Panc1 (cell line): Measurements from ENCODE around the gene SYNE1. TPM values are rescaled to one million over a fixed set of nuclear protein-coding genes. Genes with fewer than 3 reads are reported as not detected.

Experiments used
- ATAC-seq: fragments of 200-7000 bp; cut with Tn5 transposase; 2 replicates; pipeline ENCODE4 v1.9.1; 2020; ENCODE audit warnings: mild to moderate bottlenecking, moderate library complexity
- BruUV-seq: library from RNA; stranded (reverse); fragments of 400-500 nt; replicated peaks from 2 replicates; lab custom pipeline; 2021; lab: Mats Ljungman, UMichigan
- CTCF ChIA-PET: fragments of 300-600 bp; sonication (Branson Sonifier 250); formaldehyde crosslinking; loops from one replicate; lab custom pipeline; 2022; ENCODE audit warnings: antibody characterized with exemption; lab: Charles Lee
- POLR2A ChIA-PET: fragments of 300-600 bp; sonication (Branson Sonifier 250); formaldehyde crosslinking; loops from one replicate; lab custom pipeline; 2022; ENCODE audit warnings: antibody characterized with exemption; lab: Charles Lee
- DNase-seq: peaks from one replicate; pipeline ENCODE4 v3.0.0-alpha.2; 2010; ENCODE audit warnings: low read depth, low spot score
- H3K27ac ChIP-seq: 2 replicates; pipeline ENCODE4 v1.5.1; 2011; ENCODE audit warnings: mild to moderate bottlenecking, low read length, inconsistent platforms
- H3K27me3 ChIP-seq: fragments of 200-500 bp; sonication (Bioruptor generic); 2 replicates; pipeline ENCODE4 v1.6.0; 2014; ENCODE audit warnings: low read length, inconsistent platforms; ENCODE audit not compliant: control insufficient read depth, insufficient read depth
- H3K36me3 ChIP-seq: fragments of 200-500 bp; sonication (Bioruptor generic); 2 replicates; pipeline ENCODE4 v1.5.1; 2014; ENCODE audit warnings: inconsistent platforms, mild to moderate bottlenecking, low read length, moderate library complexity; ENCODE audit not compliant: control insufficient read depth, insufficient read depth
- H3K4me1 ChIP-seq: 2 replicates; pipeline ENCODE4 v1.5.1; 2011; ENCODE audit warnings: inconsistent platforms, mild to moderate bottlenecking, low read length, moderate library complexity; ENCODE audit not compliant: control insufficient read depth, insufficient read depth
- H3K4me3 ChIP-seq, 2 experiments: 2 replicates each; pipeline ENCODE4 v1.5.1; 2011 to 2012; ENCODE audit warnings: low read depth in 2 of 2, low read length in 2 of 2, mild to moderate bottlenecking in 2 of 2, inconsistent platforms in 1 of 2, moderate library complexity in 1 of 2
- H3K9me3 ChIP-seq: fragments of 200-500 bp; sonication (Bioruptor generic); 2 replicates; pipeline ENCODE4 v1.5.1; 2014; ENCODE audit warnings: low read depth, mild to moderate bottlenecking, inconsistent platforms, low read length, moderate library complexity; ENCODE audit not compliant: control insufficient read depth, insufficient read depth
- CTCF ChIP-seq: fragments of 450-650 bp; IDR thresholded peaks from 2 replicates; pipeline ENCODE4 v1.5.1; 2017; ENCODE audit warnings: mild to moderate bottlenecking
- POLR2AphosphoS5 ChIP-seq: IDR thresholded peaks from 2 replicates; pipeline ENCODE4 v1.6.1; 2012; ENCODE audit warnings: mild to moderate bottlenecking, low read depth, low read length, moderate library complexity
- REST ChIP-seq, 2 experiments: IDR thresholded peaks; 2 replicates each; pipeline ENCODE4 v1.6.1; 2011 to 2012; ENCODE audit warnings: low read depth in 2 of 2, control low read depth in 1 of 2, low read length in 1 of 2, mild to moderate bottlenecking in 1 of 2, moderate library complexity in 1 of 2; ENCODE audit not compliant: insufficient read depth in 1 of 2
- SIN3A ChIP-seq: IDR thresholded peaks from 2 replicates; pipeline ENCODE4 v1.6.1; 2012; ENCODE audit warnings: low read depth, mild to moderate bottlenecking, low read length, moderate library complexity, borderline replicate concordance; ENCODE audit not compliant: insufficient read depth
- TCF7L2 ChIP-seq: IDR thresholded peaks from 2 replicates; pipeline ENCODE4 v1.6.1; 2011; ENCODE audit warnings: mild to moderate bottlenecking, low read depth, low read length, inconsistent platforms
- in situ Hi-C: cut with HindIII; loops from 2 replicates; pipeline ENCODE4 v1.10.0; 2016; ENCODE audit warnings: low sequenced_read_pairs, low pct_unique_long_range_greater_than_20kb
- intact Hi-C: fragments of 100-400 bp; cut with micrococcal nuclease; formaldehyde crosslinking; loops from one replicate; pipeline ENCODE4 v1.10.0; 2022; ENCODE audit not compliant: unreplicated experiment
- total RNA-seq: library from RNA; stranded (reverse); gene quantifications from one replicate; pipeline ENCODE4 v1.2.1, GENCODE V29; 2021; ENCODE audit not compliant: unreplicated experiment

The SYNE1 gene
- total RNA-seq, 1 experiment from 2014 or later: 3.2 TPM

GRCh38 chr6:152265651-152266050 lies 371.5 kb downstream of the SYNE1 start:
- ATAC-seq (no peak), DNase-seq (no peak)
- TF ChIP-seq TCF7L2: no peak
- no peak for TF ChIP-seq CTCF
- TF ChIP-seq SIN3A: no peak
- TF ChIP-seq REST (IDR thresholded peaks at IDR 0.05; ENCODE audit: insufficient read depth in 1 of 2, low read depth in 2 of 2, low read length in 1 of 2): no peak
- TF ChIP-seq POLR2AphosphoS5: no peak
- no peaks in the 10 kb centered on the region for H3K27me3 ChIP-seq
- no peak overlapping the region for H3K27ac ChIP-seq
- no peaks in the 10 kb centered on the region for H3K4me1 ChIP-seq
- ChIA-PET CTCF (no interaction called here), POLR2A (no interaction called here)
- no peaks in the 10 kb centered on the region for H3K9me3 ChIP-seq
- H3K36me3 ChIP-seq: no peaks in the 10 kb centered on the region
- in situ Hi-C loops: no loop called here
- H3K4me3 ChIP-seq: no peak overlapping the region
- BruUV-seq: no TSS peak
- intact Hi-C loops: loop anchor here (10.0 kb wide), 1 partner anchor 591 kb away; no protein-coding TSS in a partner anchor

GRCh38 chr6:152263582-152263981 lies 373.6 kb downstream of the SYNE1 start:
- in situ Hi-C loops (no loop called here), intact Hi-C loops (loop anchor here (10.0 kb wide), 1 partner anchor 589 kb away; no protein-coding TSS in a partner anchor)
- no peak overlapping the region for H3K4me3 ChIP-seq
- ChIA-PET CTCF (interaction anchor here (0.7 kb wide), 1 partner anchor 11 kb away, joined by 6 read pairs; no protein-coding TSS in a partner anchor), POLR2A (no interaction called here)
- BruUV-seq: no TSS peak
- DNase-seq (no peak), ATAC-seq (no peak)
- no peak overlapping the region for H3K27ac ChIP-seq
- no peaks in the 10 kb centered on the region for H3K9me3 ChIP-seq
- H3K36me3 ChIP-seq: no peaks in the 10 kb centered on the region
- H3K4me1 ChIP-seq: no peaks in the 10 kb centered on the region
- no peak for TF ChIP-seq SIN3A
- no peak for TF ChIP-seq TCF7L2
- TF ChIP-seq CTCF: no peak
- no peak for TF ChIP-seq REST (IDR thresholded peaks at IDR 0.05; ENCODE audit: insufficient read depth in 1 of 2, low read depth in 2 of 2, low read length in 1 of 2)
- no peak for TF ChIP-seq POLR2AphosphoS5
- no peaks in the 10 kb centered on the region; the same call in 1 of the 2 replicates for H3K27me3 ChIP-seq
